ENCODE data around the gene DBF4. TPM values are rescaled to one million over a fixed set of nuclear protein-coding genes. Genes with fewer than 3 reads are reported as not detected.

The DBF4 gene
- total and polyA plus RNA-seq, 2 of the 13 experiments (the other 11 are each of a cell fraction or from before 2014, with no cell fraction given), result 5.0 to 64.4 TPM

- TF ChIP-seq IRF1 (CRISPR knock-in tag; IDR thresholded peaks at IDR 0.05; ENCODE audit: low read depth), result no peak
- TF ChIP-seq ELF3 (CRISPR knock-in tag; IDR thresholded peaks at IDR 0.05), result peak; percentile 70; the same call in 1 of the 2 replicates
- 0 out of 2 replicates have a peak, but pooled peaks have one; percentile 32 for TF ChIP-seq ZNF350 (CRISPR knock-in tag; IDR thresholded peaks at IDR 0.05; ENCODE audit: borderline replicate concordance, low read depth)
- peak; percentile 64 for TF ChIP-seq FOXO1 (CRISPR knock-in tag; IDR thresholded peaks at IDR 0.05)
- 0 out of 2 replicates have a peak, but pooled peaks have one; percentile 34 for TF ChIP-seq CSRNP1 (CRISPR knock-in tag; IDR thresholded peaks at IDR 0.05)
- peak; percentile 51; the same call in 1 of the 2 replicates for TF ChIP-seq MXD1 (CRISPR knock-in tag; IDR thresholded peaks at IDR 0.05)
- peak; percentile 31 for TF ChIP-seq SPEN (CRISPR knock-in tag; IDR thresholded peaks at IDR 0.05; ENCODE audit: low read depth)
- TF ChIP-seq RNF2 (conservative IDR thresholded peaks at IDR 0.05; ENCODE audit: low read depth), result peak; percentile 86
- peak; percentile 33 for TF ChIP-seq RBM39 (IDR thresholded peaks at IDR 0.05; ENCODE audit: low read depth, low read length, poor library complexity, severe bottlenecking)
- 0 out of 2 replicates have a peak, but pooled peaks have one; percentile 64 for TF ChIP-seq ZNF780A (CRISPR knock-in tag; IDR thresholded peaks at IDR 0.05)
- TF ChIP-seq TFDP2 (CRISPR knock-in tag; IDR thresholded peaks at IDR 0.05), result peak; percentile 69
- TF ChIP-seq MIER3 (CRISPR knock-in tag; IDR thresholded peaks at IDR 0.05; ENCODE audit: borderline replicate concordance), result peak; percentile 15; the same call in 1 of the 2 replicates
- peak; percentile 90; the same call in 1 of the 2 replicates for TF ChIP-seq ZNF891 (CRISPR knock-in tag; IDR thresholded peaks at IDR 0.05)
- peak; percentile 56 for TF ChIP-seq MED8 (CRISPR knock-in tag; IDR thresholded peaks at IDR 0.05; ENCODE audit: insufficient replicate concordance)
- TF ChIP-seq ZNF280D (CRISPR knock-in tag; IDR thresholded peaks at IDR 0.05), result 0 out of 2 replicates have a peak, but pooled peaks have one; percentile 30
- no peak for TF ChIP-seq KLF11 (CRISPR knock-in tag; IDR thresholded peaks at IDR 0.05)
- no peak for TF ChIP-seq SCMH1 (CRISPR knock-in tag; IDR thresholded peaks at IDR 0.05; ENCODE audit: borderline replicate concordance)
- peak; percentile 87; the same call in 1 of the 2 replicates for TF ChIP-seq PRMT3 (CRISPR knock-in tag; IDR thresholded peaks at IDR 0.05; ENCODE audit: borderline replicate concordance, low read depth)
- TF ChIP-seq DR1 (CRISPR knock-in tag; IDR thresholded peaks at IDR 0.05), result peak; percentile 57; the same call in 1 of the 2 replicates
- no peak for TF ChIP-seq HNF4G (IDR thresholded peaks at IDR 0.05; ENCODE audit: borderline replicate concordance, low read depth, low read length)
- no peak for TF ChIP-seq HNF4G (CRISPR knock-in tag; IDR thresholded peaks at IDR 0.05; ENCODE audit: borderline replicate concordance, low read depth)
Measured at GRCh38 chr7:87933953-87934698, 57.8 kb downstream of the DBF4 start, which contains the start of gene ADAM22 (continued).
